GM12878 (cell line): ENCODE results near the gene SLC39A13.

Source experiments
- CBX5 ChIP-seq: sonication (generic); IDR thresholded peaks from 2 replicates; pipeline ENCODE4 v1.6.1; 2016; ENCODE audit warnings: low read depth, moderate library complexity, mild to moderate bottlenecking, inconsistent platforms
- EP300 ChIP-seq, 2 experiments: fragments of 150-350 bp in 1 of 2; IDR thresholded peaks; 2 replicates each; pipeline ENCODE4 v1.6.1; 2011 to 2012; ENCODE audit warnings: low read depth in 2 of 2, low read length in 2 of 2, borderline replicate concordance in 1 of 2, improper control_type of control experiment in 1 of 2, inconsistent platforms in 1 of 2; ENCODE audit not compliant: control insufficient read depth in 1 of 2
- EZH2 ChIP-seq: IDR thresholded peaks from 2 replicates; pipeline ENCODE4 v1.6.1; 2012; ENCODE audit warnings: low read depth, mild to moderate bottlenecking, control low read depth, inconsistent platforms, low read length, borderline replicate concordance; ENCODE audit not compliant: control insufficient read depth
- FOXM1 ChIP-seq: IDR thresholded peaks from 2 replicates; pipeline ENCODE4 v1.6.1; 2012; ENCODE audit warnings: low read depth, mild to moderate bottlenecking, inconsistent platforms, low read length, moderate library complexity
- MYC ChIP-seq: IDR thresholded peaks from 2 replicates; pipeline ENCODE4 v1.6.1; 2011; ENCODE audit warnings: mild to moderate bottlenecking, low read length, moderate library complexity, inconsistent platforms; ENCODE audit not compliant: insufficient read depth, insufficient replicate concordance, insufficient read length, severe bottlenecking
- REST ChIP-seq: IDR thresholded peaks from 2 replicates; pipeline ENCODE4 v1.6.1; 2012; ENCODE audit warnings: mild to moderate bottlenecking, low read depth, low read length
- TAF1 ChIP-seq: IDR thresholded peaks from 2 replicates; pipeline ENCODE4 v1.6.1; 2011; ENCODE audit warnings: mild to moderate bottlenecking, low read depth, low read length, borderline replicate concordance
- YY1 ChIP-seq: IDR thresholded peaks from 2 replicates; pipeline ENCODE4 v1.6.1; 2011; ENCODE audit warnings: low read depth, mild to moderate bottlenecking, low read length
- ZNF274 ChIP-seq: IDR thresholded peaks from one replicate; pipeline ENCODE4 v1.8.0; 2011; ENCODE audit not compliant: insufficient read length, insufficient read depth
- TF ChIP-seq, protein P1 (sequence below), 3 experiments: IDR thresholded peaks in 2 of 3; conservative IDR thresholded peaks in 1 of 3; 2 replicates each; pipeline ENCODE4 v1.5.1; 2011; ENCODE audit warnings: low read depth in 3 of 3, low read length in 3 of 3, mild to moderate bottlenecking in 3 of 3, control low read depth in 2 of 3, moderate library complexity in 2 of 3, inconsistent platforms in 1 of 3, mixed read lengths in 1 of 3; ENCODE audit not compliant: control insufficient read depth in 2 of 3, insufficient read depth in 1 of 3; ENCODE audit errors: extremely low read depth in 1 of 3
- TF ChIP-seq, protein P2 (sequence below): IDR thresholded peaks from 2 replicates; pipeline ENCODE4 v1.6.1; 2012; ENCODE audit warnings: low read depth, low read length, improper control_type of control experiment
- TF ChIP-seq, protein P3 (sequence below): IDR thresholded peaks from 2 replicates; pipeline ENCODE4 v1.6.1; 2012; ENCODE audit warnings: low read depth, low read length, improper control_type of control experiment

DNA sequence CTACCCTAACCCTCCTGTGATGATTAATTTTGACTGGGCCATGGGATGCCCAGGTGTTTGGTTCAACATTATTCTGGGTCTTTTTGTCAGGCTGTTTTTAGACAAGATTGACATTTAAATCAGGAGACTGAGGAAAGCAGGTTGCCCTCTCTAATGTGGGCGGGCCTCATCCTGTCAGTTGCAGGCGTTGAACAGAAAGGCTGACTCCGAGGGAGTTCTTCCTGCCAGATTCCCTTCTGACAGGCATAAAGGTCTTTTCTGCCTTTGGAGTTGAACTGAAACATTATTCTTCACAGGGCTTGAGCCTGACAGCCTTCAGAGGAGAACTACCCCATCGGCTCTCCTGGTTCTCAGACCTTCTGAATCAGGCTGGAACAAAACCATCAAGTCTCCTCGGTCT, 22.1 kb downstream of the SLC39A13 start:
- TF ChIP-seq EZH2 (no peak), FOXM1 (no peak), REST (no peak), MYC (no peak), TAF1 (no peak), CBX5 (no peak), ZNF274 (no peak), YY1 (no peak), EP300 (IDR thresholded peaks at IDR 0.05; ENCODE audit: borderline replicate concordance in 1 of 2, control insufficient read depth in 1 of 2, low read depth in 2 of 2, low read length in 2 of 2) (no peak)
- TF ChIP-seq, protein P1, sequence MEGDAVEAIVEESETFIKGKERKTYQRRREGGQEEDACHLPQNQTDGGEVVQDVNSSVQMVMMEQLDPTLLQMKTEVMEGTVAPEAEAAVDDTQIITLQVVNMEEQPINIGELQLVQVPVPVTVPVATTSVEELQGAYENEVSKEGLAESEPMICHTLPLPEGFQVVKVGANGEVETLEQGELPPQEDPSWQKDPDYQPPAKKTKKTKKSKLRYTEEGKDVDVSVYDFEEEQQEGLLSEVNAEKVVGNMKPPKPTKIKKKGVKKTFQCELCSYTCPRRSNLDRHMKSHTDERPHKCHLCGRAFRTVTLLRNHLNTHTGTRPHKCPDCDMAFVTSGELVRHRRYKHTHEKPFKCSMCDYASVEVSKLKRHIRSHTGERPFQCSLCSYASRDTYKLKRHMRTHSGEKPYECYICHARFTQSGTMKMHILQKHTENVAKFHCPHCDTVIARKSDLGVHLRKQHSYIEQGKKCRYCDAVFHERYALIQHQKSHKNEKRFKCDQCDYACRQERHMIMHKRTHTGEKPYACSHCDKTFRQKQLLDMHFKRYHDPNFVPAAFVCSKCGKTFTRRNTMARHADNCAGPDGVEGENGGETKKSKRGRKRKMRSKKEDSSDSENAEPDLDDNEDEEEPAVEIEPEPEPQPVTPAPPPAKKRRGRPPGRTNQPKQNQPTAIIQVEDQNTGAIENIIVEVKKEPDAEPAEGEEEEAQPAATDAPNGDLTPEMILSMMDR (IDR thresholded peaks at IDR 0.05 in 2 of 3, conservative IDR thresholded peaks at IDR 0.05 in 1 of 3; ENCODE audit: control insufficient read depth in 2 of 3, extremely low read depth in 1 of 3, insufficient read depth in 1 of 3, low read depth in 3 of 3, low read length in 3 of 3) = no peak
- TF ChIP-seq, protein P2, sequence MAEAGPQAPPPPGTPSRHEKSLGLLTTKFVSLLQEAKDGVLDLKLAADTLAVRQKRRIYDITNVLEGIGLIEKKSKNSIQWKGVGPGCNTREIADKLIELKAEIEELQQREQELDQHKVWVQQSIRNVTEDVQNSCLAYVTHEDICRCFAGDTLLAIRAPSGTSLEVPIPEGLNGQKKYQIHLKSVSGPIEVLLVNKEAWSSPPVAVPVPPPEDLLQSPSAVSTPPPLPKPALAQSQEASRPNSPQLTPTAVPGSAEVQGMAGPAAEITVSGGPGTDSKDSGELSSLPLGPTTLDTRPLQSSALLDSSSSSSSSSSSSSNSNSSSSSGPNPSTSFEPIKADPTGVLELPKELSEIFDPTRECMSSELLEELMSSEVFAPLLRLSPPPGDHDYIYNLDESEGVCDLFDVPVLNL = no peak
- TF ChIP-seq, protein P3, sequence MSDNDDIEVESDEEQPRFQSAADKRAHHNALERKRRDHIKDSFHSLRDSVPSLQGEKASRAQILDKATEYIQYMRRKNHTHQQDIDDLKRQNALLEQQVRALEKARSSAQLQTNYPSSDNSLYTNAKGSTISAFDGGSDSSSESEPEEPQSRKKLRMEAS = no peak
